ENCODE measurements around the gene PRDM13. TPM values are rescaled to one million over a fixed set of nuclear protein-coding genes. Genes with fewer than 3 reads are reported as not detected.
A peak's percentile ranks its signal among the peaks of the same experiment; 100 is the strongest.

Gene PRDM13
- total and polyA plus RNA-seq, 9 of the 15 experiments (the other 6 are each of a cell fraction or from before 2014, with no cell fraction given), result not detected

- TF ChIP-seq TRIM24 (IDR thresholded peaks at IDR 0.05), result peak; percentile 36 to 44; a peak in 2 of 4 replicates
- TF ChIP-seq RREB1 (CRISPR knock-in tag; IDR thresholded peaks at IDR 0.05), result no peak
- no peak for TF ChIP-seq NONO (IDR thresholded peaks at IDR 0.05; ENCODE audit: low read depth in 2 of 2, low read length in 1 of 2)
These were observed 55.2 kb downstream of the PRDM13 start (continued) for GRCh38 chr6:99661870-99662269.

- in situ Hi-C loops (cut with MboI), result no loop called here
- 11% methylated on average over 1 of the region's 1 CpG for WGBS (ENCODE audit: insufficient coverage, low coverage, missing lambda C conversion rate)
- Histone ChIP-seq H3K27ac (ENCODE audit: extremely low read depth, low read depth, low read length) (no peak overlapping the region), H4K20me1 (replicated peaks; ENCODE audit: control insufficient read depth, insufficient read depth, low read length) (no peaks in the 10 kb centered on the region), H3K4me2 (ENCODE audit: insufficient read depth, low read length) (no peak overlapping the region), H3K9ac (ENCODE audit: insufficient read depth in 1 of 2, low read depth in 2 of 2, low read length in 2 of 2) (no peak overlapping the region), H3K9me1 (ENCODE audit: control insufficient read depth, insufficient read depth, low read length) (no peaks in the 10 kb centered on the region), H3K4me1 (replicated peaks in 1 of 2; ENCODE audit: control insufficient read depth in 2 of 2, insufficient read depth in 2 of 2, low read length in 2 of 2) (no peaks in the 10 kb centered on the region), H3K4me3 (no peak overlapping the region), H3K27me3 (ENCODE audit: control insufficient read depth in 2 of 2, insufficient read depth in 2 of 2, low read length in 2 of 2) (no peaks in the 10 kb centered on the region), H2AFZ (ENCODE audit: low read depth, low read length) (no peak overlapping the region), H3K79me2 (ENCODE audit: control insufficient read depth, insufficient read depth, low read length) (no peaks in the 10 kb centered on the region), H3K9me3 (replicated peaks; ENCODE audit: control insufficient read depth, insufficient read depth, low read depth, low read length) (no peaks in the 10 kb centered on the region), H3K36me3 (ENCODE audit: control insufficient read depth, insufficient read depth, low read length) (no peaks in the 10 kb centered on the region)
- BruUV-seq (replicated peaks), result no TSS peak
- ATAC-seq, result no peak
- intact Hi-C loops (cut with micrococcal nuclease), result no loop called here
- no peak for TF ChIP-seq SETDB1 (IDR thresholded peaks at IDR 0.05; ENCODE audit: low read length)
- TF ChIP-seq ZSCAN32 (CRISPR knock-in tag; IDR thresholded peaks at IDR 0.05), result no peak
- no peak for TF ChIP-seq ZNF780A (CRISPR knock-in tag; IDR thresholded peaks at IDR 0.05)
- peak; percentile 83 for TF ChIP-seq ZNF239 (CRISPR knock-in tag; IDR thresholded peaks at IDR 0.05)
- TF ChIP-seq DACH1 (IDR thresholded peaks at IDR 0.05; ENCODE audit: partially characterized antibody), result no peak
- no peak for TF ChIP-seq IRF9 (tag; IDR thresholded peaks at IDR 0.05)
- FAIRE-seq, result no peak
- ChIA-PET CTCF (ENCODE audit: low intra/inter-chr PET ratio) (no interaction called here), POLR2A (no interaction called here)
- DNase-seq (ENCODE audit: extremely low read depth in 1 of 4, low spot score in 3 of 4), result no peak
These were observed 56.0 kb downstream of the PRDM13 start for GRCh38 chr6:99662616-99663015.

Measured in K562 (cell line).